HepG2 (cell line): ENCODE results near the gene FCN3. TPM values are rescaled to one million over a fixed set of nuclear protein-coding genes. Genes with fewer than 3 reads are reported as not detected.

Source experiments
- BCL6 ChIP-seq: IDR thresholded peaks from 2 replicates; pipeline ENCODE4 v1.6.1; 2016; ENCODE audit warnings: missing genetic modification reagents, missing compliant biosample characterization
- BRCA1 ChIP-seq: sonication (generic); formaldehyde crosslinking; IDR thresholded peaks from 2 replicates; pipeline ENCODE4 v1.4.0; 2020; ENCODE audit warnings: missing genetic modification reagents
- RAD21 ChIP-seq: fragments of 450-650 bp; formaldehyde crosslinking; IDR thresholded peaks from 2 replicates; pipeline ENCODE4 v1.5.0; 2020; ENCODE audit warnings: mild to moderate bottlenecking
- STAG1 ChIP-seq: sonication (generic); formaldehyde crosslinking; IDR thresholded peaks from 2 replicates; pipeline ENCODE4 v1.4.0; 2020; ENCODE audit warnings: missing genetic modification reagents
- THAP11 ChIP-seq: IDR thresholded peaks from 2 replicates; pipeline ENCODE4 v1.6.1; 2016; ENCODE audit warnings: missing biosample characterization, missing genetic modification reagents
- ZNF251 ChIP-seq: sonication (generic); formaldehyde crosslinking; IDR thresholded peaks from 2 replicates; pipeline ENCODE4 v1.9.0; 2021; ENCODE audit warnings: mild to moderate bottlenecking, missing genetic modification reagents
- ZNF563 ChIP-seq: sonication (generic); formaldehyde crosslinking; IDR thresholded peaks from 2 replicates; pipeline ENCODE4 v1.8.0; 2022; ENCODE audit warnings: mild to moderate bottlenecking, moderate library complexity, missing genetic modification reagents
- ZNF569 ChIP-seq: sonication (generic); formaldehyde crosslinking; IDR thresholded peaks from 2 replicates; pipeline ENCODE4 v1.5.0; 2020; ENCODE audit warnings: mild to moderate bottlenecking, missing genetic modification reagents, moderate library complexity, borderline replicate concordance
- ZNF720 ChIP-seq: sonication (generic); formaldehyde crosslinking; IDR thresholded peaks from 2 replicates; pipeline ENCODE4 v1.4.0; 2020; ENCODE audit warnings: missing genetic modification reagents
- ZNF782 ChIP-seq: sonication (generic); formaldehyde crosslinking; IDR thresholded peaks from 2 replicates; pipeline ENCODE4 v1.4.0; 2020; ENCODE audit warnings: missing genetic modification reagents, mild to moderate bottlenecking, borderline replicate concordance
- polyA plus RNA-seq, 8 experiments: library from polyadenylated mRNA; depleted of rRNA in 3 of 8; stranded (reverse) in 7 of 8; unstranded in 1 of 8; fragments of >200 nt; fragmentation: Illumina TruSeq in 4 of 8; extraction: Trizol in 4 of 8; gene quantifications; 2 replicates each; pipeline versions ENCODE4 v1.2.1 to v1.2.3, GENCODE V29; 2011 to 2016; ENCODE audit warnings: low read depth in 4 of 8, missing spikeins in 1 of 8, mixed read lengths in 1 of 8; ENCODE audit not compliant: insufficient read depth in 1 of 8
- total RNA-seq, 5 experiments: library from RNA; depleted of rRNA; stranded (reverse); fragments of >200 nt; fragmentation: Illumina TruSeq; extraction: Trizol; gene quantifications; 2 replicates each; pipeline ENCODE4 v1.2.3, GENCODE V29; 2016; ENCODE audit warnings: low read depth in 1 of 5
- TF ChIP-seq, protein P1 (sequence below): sonication (generic); formaldehyde crosslinking; IDR thresholded peaks from 2 replicates; pipeline ENCODE4 v1.5.0; 2020; ENCODE audit warnings: mild to moderate bottlenecking, missing genetic modification reagents, moderate library complexity
- TF ChIP-seq, protein P2 (sequence below): sonication (generic); formaldehyde crosslinking; IDR thresholded peaks from 2 replicates; pipeline ENCODE4 v1.4.0; 2020; ENCODE audit warnings: missing genetic modification reagents
- TF ChIP-seq, protein P3 (sequence below): sonication (generic); formaldehyde crosslinking; IDR thresholded peaks from 2 replicates; pipeline ENCODE4 v1.4.0; 2020; ENCODE audit warnings: mild to moderate bottlenecking, missing genetic modification reagents

Gene FCN3
- total and polyA plus RNA-seq, 2 of the 13 experiments (the other 11 are each of a cell fraction or from before 2014, with no cell fraction given) = not detected

DNA sequence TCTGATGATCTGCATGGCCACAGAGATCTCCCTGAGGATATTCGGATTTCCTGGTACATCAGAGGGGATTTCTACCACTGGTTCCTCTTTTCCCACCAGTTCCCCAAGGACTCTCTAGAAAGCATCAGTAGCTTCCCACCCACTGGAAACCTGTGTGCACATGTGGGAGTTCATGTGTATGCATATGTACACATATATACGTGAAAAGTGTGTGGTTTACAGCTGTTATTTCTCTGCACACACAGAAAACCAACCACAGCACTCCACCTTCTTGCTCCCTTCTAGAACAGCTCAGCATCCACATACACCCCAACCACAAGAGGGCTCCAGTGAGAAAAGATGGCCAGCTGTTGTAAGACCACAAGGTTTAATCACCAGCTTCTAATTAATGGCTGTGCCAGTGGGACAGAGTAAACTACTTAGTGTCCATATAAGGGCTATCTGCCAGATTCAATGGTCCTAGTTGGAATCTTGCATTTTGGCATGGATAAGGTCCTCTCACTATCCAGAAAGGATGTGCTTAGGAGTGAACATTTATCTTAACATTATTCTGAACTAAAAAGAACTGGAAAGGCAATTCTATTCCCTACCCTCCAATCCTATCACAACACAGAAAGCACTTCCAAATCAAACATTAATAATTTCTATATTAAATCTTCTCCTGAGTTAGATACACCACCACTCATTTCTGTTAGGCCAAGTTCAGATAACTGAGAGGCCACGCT, 41.9 kb upstream of the FCN3 start (continued):
- TF ChIP-seq BCL6 (CRISPR knock-in tag) (no peak), BRCA1 (CRISPR knock-in tag) (no peak), THAP11 (peak; percentile 24; the same call in 1 of the 2 replicates), ZNF720 (no peak), ZNF782 (CRISPR knock-in tag) (no peak), ZNF251 (CRISPR knock-in tag) (no peak), ZNF569 (no peak), ZNF563 (no peak), STAG1 (CRISPR knock-in tag) (peak; percentile 76), RAD21 (CRISPR knock-in tag) (peak; percentile 39; the same call in 1 of the 2 replicates)
- TF ChIP-seq, protein P1, sequence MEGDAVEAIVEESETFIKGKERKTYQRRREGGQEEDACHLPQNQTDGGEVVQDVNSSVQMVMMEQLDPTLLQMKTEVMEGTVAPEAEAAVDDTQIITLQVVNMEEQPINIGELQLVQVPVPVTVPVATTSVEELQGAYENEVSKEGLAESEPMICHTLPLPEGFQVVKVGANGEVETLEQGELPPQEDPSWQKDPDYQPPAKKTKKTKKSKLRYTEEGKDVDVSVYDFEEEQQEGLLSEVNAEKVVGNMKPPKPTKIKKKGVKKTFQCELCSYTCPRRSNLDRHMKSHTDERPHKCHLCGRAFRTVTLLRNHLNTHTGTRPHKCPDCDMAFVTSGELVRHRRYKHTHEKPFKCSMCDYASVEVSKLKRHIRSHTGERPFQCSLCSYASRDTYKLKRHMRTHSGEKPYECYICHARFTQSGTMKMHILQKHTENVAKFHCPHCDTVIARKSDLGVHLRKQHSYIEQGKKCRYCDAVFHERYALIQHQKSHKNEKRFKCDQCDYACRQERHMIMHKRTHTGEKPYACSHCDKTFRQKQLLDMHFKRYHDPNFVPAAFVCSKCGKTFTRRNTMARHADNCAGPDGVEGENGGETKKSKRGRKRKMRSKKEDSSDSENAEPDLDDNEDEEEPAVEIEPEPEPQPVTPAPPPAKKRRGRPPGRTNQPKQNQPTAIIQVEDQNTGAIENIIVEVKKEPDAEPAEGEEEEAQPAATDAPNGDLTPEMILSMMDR (CRISPR knock-in tag) = peak; percentile 61
- TF ChIP-seq, protein P2, sequence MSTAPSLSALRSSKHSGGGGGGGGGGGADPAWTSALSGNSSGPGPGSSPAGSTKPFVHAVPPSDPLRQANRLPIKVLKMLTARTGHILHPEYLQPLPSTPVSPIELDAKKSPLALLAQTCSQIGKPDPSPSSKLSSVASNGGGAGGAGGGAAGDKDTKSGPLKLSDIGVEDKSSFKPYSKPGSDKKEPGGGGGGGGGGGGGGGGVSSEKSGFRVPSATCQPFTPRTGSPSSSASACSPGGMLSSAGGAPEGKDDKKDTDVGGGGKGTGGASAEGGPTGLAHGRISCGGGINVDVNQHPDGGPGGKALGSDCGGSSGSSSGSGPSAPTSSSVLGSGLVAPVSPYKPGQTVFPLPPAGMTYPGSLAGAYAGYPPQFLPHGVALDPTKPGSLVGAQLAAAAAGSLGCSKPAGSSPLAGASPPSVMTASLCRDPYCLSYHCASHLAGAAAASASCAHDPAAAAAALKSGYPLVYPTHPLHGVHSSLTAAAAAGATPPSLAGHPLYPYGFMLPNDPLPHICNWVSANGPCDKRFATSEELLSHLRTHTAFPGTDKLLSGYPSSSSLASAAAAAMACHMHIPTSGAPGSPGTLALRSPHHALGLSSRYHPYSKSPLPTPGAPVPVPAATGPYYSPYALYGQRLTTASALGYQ (CRISPR knock-in tag) = no peak
- TF ChIP-seq, protein P3, sequence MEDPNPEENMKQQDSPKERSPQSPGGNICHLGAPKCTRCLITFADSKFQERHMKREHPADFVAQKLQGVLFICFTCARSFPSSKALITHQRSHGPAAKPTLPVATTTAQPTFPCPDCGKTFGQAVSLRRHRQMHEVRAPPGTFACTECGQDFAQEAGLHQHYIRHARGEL = 0 out of 2 replicates have a peak, but pooled peaks have one; percentile 51
